ENCODE data around the gene STARD3. TPM values are rescaled to one million over a fixed set of nuclear protein-coding genes. Genes with fewer than 3 reads are reported as not detected.

Gene STARD3
- total and polyA plus RNA-seq, 4 donors, result 27.4 to 79.7 (median 64.8) TPM

GRCh38 chr17:39676198-39676819, 39.4 kb downstream of the STARD3 start:
- H3K36me3 ChIP-seq (ENCODE audit: control insufficient read depth in 4 of 4, insufficient read depth in 4 of 4, low read length in 4 of 4), result peaks cover 0 to 10% (median 6%) of the 10 kb centered on the region in 4 donors
- no peak for TF ChIP-seq CTCF (IDR thresholded peaks at IDR 0.05; ENCODE audit: control extremely low read depth, extremely low read depth)
- H3K9ac ChIP-seq (ENCODE audit: insufficient read depth in 1 of 2, low read length in 2 of 2), result no peak overlapping the region
- no peak overlapping the region for H3K4me3 ChIP-seq
- DNase-seq, result peak; percentile 70 to 89 (median 86)
- peak overlapping the region; percentile 8 to 87 for H3K27ac ChIP-seq (ENCODE audit: low read depth in 1 of 2, low read length in 1 of 2)
- peak; percentile 35 for ATAC-seq (ENCODE audit: insufficient read depth, low FRiP score)
- 27 to 33% methylated on average over 7 of the region's 7 CpGs for WGBS, 2 donors
- H3K27me3 ChIP-seq (ENCODE audit: control insufficient read depth in 3 of 3, insufficient read depth in 3 of 3, low read length in 2 of 3), result peaks cover 0 to 2% (median 0%) of the 10 kb centered on the region in 3 donors
- no peaks in the 10 kb centered on the region for H3K9me3 ChIP-seq (ENCODE audit: control insufficient read depth in 4 of 4, insufficient read depth in 3 of 4, low read length in 3 of 4)
- H3K4me1 ChIP-seq (ENCODE audit: control insufficient read depth in 5 of 5, insufficient read depth in 5 of 5, low read length in 5 of 5), result peaks cover 10 to 42% (median 19%) of the 10 kb centered on the region in 5 donors

- Histone ChIP-seq H3K27me3 (ENCODE audit: control insufficient read depth in 3 of 3, insufficient read depth in 3 of 3, low read length in 2 of 3) (no peaks in the 10 kb centered on the region), H3K36me3 (ENCODE audit: control insufficient read depth in 4 of 4, insufficient read depth in 4 of 4, low read length in 4 of 4) (peaks cover 0 to 10% (median 6%) of the 10 kb centered on the region in 4 donors), H3K4me1 (ENCODE audit: control insufficient read depth in 5 of 5, insufficient read depth in 5 of 5, low read length in 5 of 5) (peaks cover 10 to 34% (median 19%) of the 10 kb centered on the region in 5 donors), H3K9ac (ENCODE audit: insufficient read depth in 1 of 2, low read length in 2 of 2) (no peak overlapping the region), H3K27ac (ENCODE audit: low read depth in 1 of 2, low read length in 1 of 2) (peak overlapping the region; percentile 34 to 87), H3K4me3 (no peak overlapping the region), H3K9me3 (ENCODE audit: control insufficient read depth in 4 of 4, insufficient read depth in 3 of 4, low read length in 3 of 4) (no peaks in the 10 kb centered on the region)
- no peak for DNase-seq
- whole genome bisulfite sequencing, 2 donors, result 75 to 82% methylated on average over 8 of the region's 8 CpGs
- no peak for TF ChIP-seq CTCF (IDR thresholded peaks at IDR 0.05; ENCODE audit: control extremely low read depth, extremely low read depth)
- no peak for ATAC-seq (ENCODE audit: insufficient read depth, low FRiP score)
Measured at GRCh38 chr17:39677072-39677471, 40.1 kb downstream of the STARD3 start.

GRCh38 chr17:39677542-39678339, 40.8 kb downstream of the STARD3 start:
- Histone ChIP-seq H3K9ac (ENCODE audit: insufficient read depth in 1 of 2, low read length in 2 of 2) (peak overlapping the region in 1 of 2 donors; percentile 56), H3K36me3 (ENCODE audit: control insufficient read depth in 4 of 4, insufficient read depth in 4 of 4, low read length in 4 of 4) (peaks cover 0 to 10% (median 6%) of the 10 kb centered on the region in 4 donors), H3K27ac (ENCODE audit: low read depth in 1 of 2, low read length in 1 of 2) (peak overlapping the region; percentile 34 to 97), H3K27me3 (ENCODE audit: control insufficient read depth in 3 of 3, insufficient read depth in 3 of 3, low read length in 2 of 3) (no peaks in the 10 kb centered on the region), H3K4me1 (ENCODE audit: control insufficient read depth in 5 of 5, insufficient read depth in 5 of 5, low read length in 5 of 5) (peaks cover 10 to 34% (median 19%) of the 10 kb centered on the region in 5 donors), H3K9me3 (ENCODE audit: control insufficient read depth in 4 of 4, insufficient read depth in 3 of 4, low read length in 3 of 4) (no peaks in the 10 kb centered on the region), H3K4me3 (no peak overlapping the region)
- TF ChIP-seq CTCF (IDR thresholded peaks at IDR 0.05; ENCODE audit: control extremely low read depth, extremely low read depth), result no peak
- DNase-seq, result peak; percentile 86 to 94 (median 89)
- 54 to 68% methylated on average over 13 of the region's 13 CpGs for WGBS, 2 donors
- ATAC-seq (ENCODE audit: insufficient read depth, low FRiP score), result no peak

Measured in lung (tissue), 12 donors.